HepG2 (cell line): ENCODE measurements around the gene CCL16. TPM values are rescaled to one million over a fixed set of nuclear protein-coding genes. Genes with fewer than 3 reads are reported as not detected.

Experiments
- CSRNP2 ChIP-seq: sonication (generic); formaldehyde crosslinking; conservative IDR thresholded peaks from 2 replicates; pipeline ENCODE4 v1.8.0; 2022; ENCODE audit warnings: low read depth, missing genetic modification reagents
- HNRNPUL1 ChIP-seq: fragments of 200-400 bp; formaldehyde crosslinking; IDR thresholded peaks from 2 replicates; pipeline ENCODE4 v1.6.1; 2017; ENCODE audit warnings: low read depth, mild to moderate bottlenecking, low read length, moderate library complexity
- TOPORS ChIP-seq: sonication (generic); formaldehyde crosslinking; IDR thresholded peaks from 2 replicates; pipeline ENCODE4 v1.8.0; 2023; ENCODE audit warnings: mild to moderate bottlenecking, missing genetic modification reagents
- WIZ ChIP-seq: sonication (generic); formaldehyde crosslinking; IDR thresholded peaks from 2 replicates; pipeline ENCODE4 v1.5.1; 2020; ENCODE audit warnings: mild to moderate bottlenecking, missing genetic modification reagents
- ZFY ChIP-seq: sonication (generic); formaldehyde crosslinking; IDR thresholded peaks from 2 replicates; pipeline ENCODE4 v1.4.0; 2020; ENCODE audit warnings: missing genetic modification reagents
- ZNF333 ChIP-seq: sonication (generic); formaldehyde crosslinking; IDR thresholded peaks from 2 replicates; pipeline ENCODE4 v1.4.0; 2020; ENCODE audit warnings: mild to moderate bottlenecking, missing genetic modification reagents, borderline replicate concordance
- ZNF646 ChIP-seq: sonication (generic); formaldehyde crosslinking; IDR thresholded peaks from 2 replicates; pipeline ENCODE4 v1.9.0; 2021; ENCODE audit warnings: mild to moderate bottlenecking, missing genetic modification reagents
- ZNF704 ChIP-seq: sonication (generic); formaldehyde crosslinking; IDR thresholded peaks from 2 replicates; pipeline ENCODE4 v1.8.1; 2023; ENCODE audit warnings: mild to moderate bottlenecking, inconsistent platforms, moderate library complexity, missing genetic modification reagents, borderline replicate concordance
- ZNF770 ChIP-seq: sonication (generic); formaldehyde crosslinking; IDR thresholded peaks from 2 replicates; pipeline ENCODE4 v1.5.0; 2020; ENCODE audit warnings: mild to moderate bottlenecking, missing genetic modification reagents
- ZNF772 ChIP-seq: sonication (generic); formaldehyde crosslinking; IDR thresholded peaks from 2 replicates; pipeline ENCODE4 v1.5.0; 2020; ENCODE audit warnings: mild to moderate bottlenecking, missing genetic modification reagents
- polyA plus RNA-seq, 8 experiments: library from polyadenylated mRNA; depleted of rRNA in 3 of 8; stranded (reverse) in 7 of 8; unstranded in 1 of 8; fragments of >200 nt; fragmentation: Illumina TruSeq in 4 of 8; extraction: Trizol in 4 of 8; gene quantifications; 2 replicates each; pipeline versions ENCODE4 v1.2.1 to v1.2.3, GENCODE V29; 2011 to 2016; ENCODE audit warnings: low read depth in 4 of 8, missing spikeins in 1 of 8, mixed read lengths in 1 of 8; ENCODE audit not compliant: insufficient read depth in 1 of 8
- total RNA-seq, 5 experiments: library from RNA; depleted of rRNA; stranded (reverse); fragments of >200 nt; fragmentation: Illumina TruSeq; extraction: Trizol; gene quantifications; 2 replicates each; pipeline ENCODE4 v1.2.3, GENCODE V29; 2016; ENCODE audit warnings: low read depth in 1 of 5

The CCL16 gene
- total and polyA plus RNA-seq, 2 of the 13 experiments (the other 11 are each of a cell fraction or from before 2014, with no cell fraction given), result 2.0 to 14.7 TPM

- no peak for TF ChIP-seq HNRNPUL1
- TF ChIP-seq ZFY, result 0 out of 2 replicates have a peak, but pooled peaks have one; percentile 11
- no peak for TF ChIP-seq ZNF704 (CRISPR knock-in tag)
- no peak for TF ChIP-seq ZNF333 (CRISPR knock-in tag)
- no peak for TF ChIP-seq CSRNP2 (CRISPR knock-in tag)
- TF ChIP-seq TOPORS (CRISPR knock-in tag), result no peak
- peak; percentile 96 for TF ChIP-seq ZNF770 (CRISPR knock-in tag)
- no peak for TF ChIP-seq ZNF772 (CRISPR knock-in tag)
- TF ChIP-seq ZNF646 (CRISPR knock-in tag), result no peak
- no peak for TF ChIP-seq WIZ
These were observed 8.8 kb downstream of the CCL16 start (continued) for GRCh38 chr17:35972535-35972934.
